Glomerular visceral epithelial cell (primary cell): ENCODE results near the gene DSCAML1.

ENCODE experiments used
- DNase-seq: peaks from one replicate; pipeline ENCODE4 v3.0.0-alpha.2; 2016; ENCODE audit errors: extremely low spot score

Gene DSCAML1

GRCh38 chr11:117663821-117664220 lies 133.2 kb downstream of the DSCAML1 start:
- no peak for DNase-seq

DNA sequence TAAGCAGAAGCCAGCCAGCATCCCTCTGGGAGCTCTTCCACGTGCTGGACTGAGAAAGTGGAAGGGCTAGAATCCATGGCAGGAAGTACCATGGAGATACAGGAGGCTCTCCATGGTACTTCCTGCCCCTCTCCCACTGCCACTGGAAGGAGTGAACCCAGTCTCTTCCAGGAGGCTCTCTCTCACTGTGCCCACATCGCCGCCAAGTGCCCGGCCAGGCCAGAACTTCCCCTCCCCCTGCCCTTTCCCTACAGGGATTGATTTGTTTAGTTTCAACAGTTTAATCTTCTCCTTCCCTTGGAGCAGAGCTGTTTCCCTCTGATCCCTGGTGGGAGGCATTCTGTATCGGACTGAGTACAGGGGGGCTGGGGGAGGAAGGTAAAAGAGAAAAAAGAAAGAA lies 133.6 kb downstream of the DSCAML1 start:
- no peak for DNase-seq

DNA sequence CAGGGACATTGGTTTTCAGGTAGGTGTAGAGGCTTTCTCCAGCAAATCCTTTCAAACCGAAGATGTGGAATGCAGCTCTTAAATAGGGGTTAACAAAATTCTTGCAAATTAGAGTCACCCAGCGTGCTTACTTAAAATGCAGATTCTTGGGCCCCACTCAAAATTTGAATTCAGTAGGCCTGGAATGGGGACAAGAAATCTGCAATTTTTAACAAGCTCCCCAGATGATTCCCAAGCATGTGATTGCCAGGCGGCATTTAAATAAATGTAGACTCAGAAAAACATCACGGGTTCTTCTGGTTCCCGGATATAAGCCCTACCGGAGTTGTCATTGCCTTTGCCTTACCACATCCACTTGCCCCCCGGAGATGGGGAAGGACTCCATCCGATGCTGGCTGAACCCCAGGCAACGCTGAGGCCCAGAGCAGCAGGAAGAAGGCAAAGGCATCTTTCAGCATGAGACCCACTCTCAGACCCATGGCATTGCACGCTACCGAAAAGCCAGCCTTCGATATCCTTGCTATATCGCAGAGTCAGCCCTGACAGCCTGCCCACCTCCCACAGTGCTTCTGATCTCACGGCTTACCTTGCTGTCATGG lies 134.2 kb downstream of the DSCAML1 start:
- DNase-seq, result no peak

GRCh38 chr11:117662255-117662654 lies 134.8 kb downstream of the DSCAML1 start:
- DNase-seq, result no peak

- no peak for DNase-seq
Measured at GRCh38 chr11:117658809-117659208, 138.2 kb downstream of the DSCAML1 start.

DNA sequence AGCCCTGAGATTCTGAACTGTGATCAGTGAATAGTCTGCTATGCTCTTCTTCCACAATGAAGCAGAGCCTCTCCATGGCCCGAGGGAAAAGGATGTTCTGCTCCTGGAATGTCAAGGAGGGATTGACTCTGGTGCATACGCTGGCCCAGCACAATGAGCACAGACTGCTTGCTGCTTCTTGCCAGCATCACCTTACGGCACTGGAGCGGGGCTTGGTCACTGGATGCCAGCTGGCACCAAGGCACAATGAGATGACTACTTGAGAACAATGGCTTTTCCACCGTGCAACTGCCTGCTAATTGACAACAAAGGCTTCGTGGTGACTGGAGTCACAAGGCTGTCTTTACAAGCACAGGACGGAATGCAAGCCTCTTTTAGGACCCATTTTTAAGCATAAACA lies 139.2 kb downstream of the DSCAML1 start:
- no peak for DNase-seq

DNA sequence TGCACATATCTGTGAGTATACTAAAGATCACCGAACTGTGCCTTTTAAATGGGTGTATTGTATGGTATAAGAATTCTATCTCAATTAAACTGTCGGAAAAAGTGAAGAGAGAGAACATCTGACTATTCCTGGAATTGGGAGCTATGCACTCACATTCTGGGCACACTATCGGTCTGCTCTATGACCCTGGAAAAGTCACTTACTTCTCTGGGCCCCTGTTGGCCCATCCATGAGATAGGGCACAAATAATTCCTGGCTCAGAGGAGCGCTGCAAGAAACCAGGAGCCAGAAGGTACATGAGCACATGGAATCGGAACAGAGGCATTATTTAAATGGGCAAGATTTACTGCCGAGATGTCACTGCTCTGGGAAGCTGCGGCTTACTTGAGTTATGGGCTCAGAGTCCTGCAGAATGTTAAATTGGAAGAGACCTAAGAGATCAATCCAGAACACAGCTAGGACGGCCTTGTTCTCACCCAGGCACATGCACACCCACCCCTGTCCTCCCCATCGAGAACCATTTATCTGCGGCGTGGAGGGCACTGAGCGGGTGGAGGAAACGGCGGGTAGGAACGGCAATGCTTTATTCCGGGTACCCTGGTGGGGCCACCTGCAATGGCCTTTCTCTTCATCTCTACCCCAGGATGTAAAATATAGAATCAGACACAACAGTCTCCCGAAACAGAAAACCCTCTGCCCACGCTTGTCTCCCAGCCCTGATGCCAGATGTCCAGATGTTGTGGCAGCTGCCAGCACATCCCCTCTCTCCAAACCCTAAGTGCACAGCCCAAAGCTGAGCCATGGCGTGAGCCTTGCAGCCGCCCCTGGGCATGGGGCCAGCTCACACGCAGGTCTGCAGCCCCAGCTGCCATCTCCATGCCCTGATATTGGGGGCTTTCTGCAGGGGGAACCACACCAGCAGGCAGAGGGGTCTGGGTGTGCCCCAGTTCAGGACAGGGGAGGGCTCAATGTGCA lies 142.4 kb downstream of the DSCAML1 start:
- no peak for DNase-seq

DNA sequence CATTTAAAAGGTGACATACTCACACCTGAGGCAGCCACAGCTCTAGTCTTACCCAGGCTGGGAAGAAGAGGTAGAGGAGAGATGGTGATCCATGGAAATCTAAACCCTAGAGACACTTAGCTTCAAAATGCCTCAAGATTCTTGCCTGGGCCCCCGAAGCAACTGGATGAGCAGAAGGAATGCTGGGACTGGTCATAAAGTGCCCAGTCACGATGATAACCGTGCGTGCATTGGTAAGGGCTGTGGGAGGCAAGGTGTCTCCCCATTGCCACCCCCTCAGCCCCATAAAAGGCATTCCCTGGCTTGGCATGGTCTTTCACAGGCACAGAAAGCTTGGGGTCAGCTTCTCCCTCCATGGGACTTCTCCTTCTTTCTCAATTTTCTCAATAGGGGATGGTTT lies 144.5 kb downstream of the DSCAML1 start:
- DNase-seq, result no peak

GRCh38 chr11:117649296-117650055 lies 147.5 kb downstream of the DSCAML1 start:
- DNase-seq, result no peak

- no peak for DNase-seq
Measured at GRCh38 chr11:117647872-117648271, 149.1 kb downstream of the DSCAML1 start.

DNA sequence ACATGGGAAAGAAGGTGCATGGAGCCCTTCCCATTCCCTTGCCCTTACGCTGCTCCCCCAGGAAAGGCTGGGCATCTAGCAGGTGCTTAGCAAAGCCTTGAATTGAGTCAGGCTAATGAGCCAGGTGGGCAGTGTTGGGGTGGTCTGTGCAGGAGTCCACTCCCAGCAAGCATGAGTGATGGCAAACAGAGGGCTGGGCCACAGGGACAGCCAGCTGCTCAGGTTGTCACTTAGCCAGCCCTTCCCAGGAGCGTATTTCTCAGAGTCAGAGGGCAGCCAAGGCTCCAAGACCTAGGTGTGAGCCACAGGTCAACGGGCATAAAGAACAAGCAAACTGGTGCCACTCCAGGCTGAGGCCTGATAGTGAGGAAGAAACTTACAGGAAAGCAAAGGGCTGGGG lies 149.8 kb downstream of the DSCAML1 start:
- no peak for DNase-seq

- no peak for DNase-seq
Measured at GRCh38 chr11:117646411-117646810, 150.6 kb downstream of the DSCAML1 start.

GRCh38 chr11:117644403-117645155 lies 152.4 kb downstream of the DSCAML1 start:
- no peak for DNase-seq

- DNase-seq, result no peak
Measured at GRCh38 chr11:117643606-117644300, 153.3 kb downstream of the DSCAML1 start.

DNA sequence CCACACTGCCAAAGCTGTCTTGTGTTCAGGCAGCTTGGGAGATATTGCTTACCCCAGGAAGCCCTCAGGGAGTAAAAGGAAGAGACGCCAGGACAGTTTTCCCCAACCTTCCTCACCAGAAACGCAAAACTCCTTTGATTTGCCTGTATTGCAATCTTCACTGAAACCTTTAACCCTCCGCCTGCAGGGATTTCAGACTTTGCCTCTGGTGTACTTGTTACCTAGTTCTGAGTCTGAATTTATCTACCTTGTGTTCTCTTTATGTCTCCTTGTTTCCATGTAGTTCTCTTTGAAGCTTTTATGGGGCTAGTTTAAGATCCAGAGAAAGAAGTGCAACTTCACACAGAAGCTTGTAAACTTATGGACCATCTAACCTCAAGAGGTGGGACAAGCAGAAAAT lies 154.2 kb downstream of the DSCAML1 start:
- DNase-seq, result no peak

DNA sequence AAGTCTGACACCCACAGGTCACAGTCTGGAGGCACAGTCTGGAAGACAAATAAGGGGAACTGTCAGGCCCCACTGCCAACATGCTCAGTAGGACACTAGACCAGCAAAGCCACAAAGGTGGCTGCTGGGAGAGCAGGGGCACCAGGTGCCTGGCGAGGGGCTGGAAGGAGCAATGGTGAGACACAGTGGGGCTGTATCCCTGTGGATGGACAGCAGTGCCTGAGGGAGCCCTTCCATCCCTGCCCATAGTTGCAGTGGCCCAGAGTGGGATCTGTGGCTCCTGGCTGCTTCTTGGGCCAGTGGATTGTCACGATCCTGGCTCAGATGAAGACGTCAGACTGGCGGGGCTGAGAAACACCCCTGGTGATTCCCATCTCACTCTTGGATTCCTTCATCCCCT lies 154.6 kb downstream of the DSCAML1 start:
- DNase-seq, result no peak

- no peak for DNase-seq
Measured at GRCh38 chr11:117641008-117641915, 155.8 kb downstream of the DSCAML1 start.

DNA sequence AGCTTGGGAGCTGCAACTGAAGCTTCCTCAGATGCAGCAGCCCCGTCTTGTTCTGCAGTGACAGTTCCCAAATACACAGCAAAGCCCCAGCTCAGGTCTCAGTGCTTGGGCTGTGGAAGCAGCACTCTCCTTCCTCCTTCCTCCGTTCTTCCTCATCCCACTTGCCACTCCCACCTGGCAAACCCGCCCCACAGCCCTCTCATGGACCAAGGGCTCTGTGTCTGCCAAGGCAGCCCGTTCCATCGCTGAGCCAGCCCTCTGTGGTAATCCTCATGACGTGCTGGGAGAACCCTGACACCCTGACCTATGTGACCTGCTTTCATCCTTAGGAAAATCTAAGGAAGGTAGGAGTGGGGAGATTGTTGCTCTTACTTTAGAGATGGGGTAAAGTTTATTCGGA lies 157.0 kb downstream of the DSCAML1 start:
- DNase-seq, result no peak

- no peak for DNase-seq
Measured at GRCh38 chr11:117639601-117640000, 157.4 kb downstream of the DSCAML1 start.

GRCh38 chr11:117638911-117639543 lies 158.0 kb downstream of the DSCAML1 start:
- DNase-seq, result no peak
